ENCODE results near the gene ZDHHC18. TPM values are rescaled to one million over a fixed set of nuclear protein-coding genes. Genes with fewer than 3 reads are reported as not detected.
A peak's percentile ranks its signal among the peaks of the same experiment; 100 is the strongest.

ZDHHC18 gene
- polyA plus RNA-seq, 1 donor, result 16.2 TPM

DNA sequence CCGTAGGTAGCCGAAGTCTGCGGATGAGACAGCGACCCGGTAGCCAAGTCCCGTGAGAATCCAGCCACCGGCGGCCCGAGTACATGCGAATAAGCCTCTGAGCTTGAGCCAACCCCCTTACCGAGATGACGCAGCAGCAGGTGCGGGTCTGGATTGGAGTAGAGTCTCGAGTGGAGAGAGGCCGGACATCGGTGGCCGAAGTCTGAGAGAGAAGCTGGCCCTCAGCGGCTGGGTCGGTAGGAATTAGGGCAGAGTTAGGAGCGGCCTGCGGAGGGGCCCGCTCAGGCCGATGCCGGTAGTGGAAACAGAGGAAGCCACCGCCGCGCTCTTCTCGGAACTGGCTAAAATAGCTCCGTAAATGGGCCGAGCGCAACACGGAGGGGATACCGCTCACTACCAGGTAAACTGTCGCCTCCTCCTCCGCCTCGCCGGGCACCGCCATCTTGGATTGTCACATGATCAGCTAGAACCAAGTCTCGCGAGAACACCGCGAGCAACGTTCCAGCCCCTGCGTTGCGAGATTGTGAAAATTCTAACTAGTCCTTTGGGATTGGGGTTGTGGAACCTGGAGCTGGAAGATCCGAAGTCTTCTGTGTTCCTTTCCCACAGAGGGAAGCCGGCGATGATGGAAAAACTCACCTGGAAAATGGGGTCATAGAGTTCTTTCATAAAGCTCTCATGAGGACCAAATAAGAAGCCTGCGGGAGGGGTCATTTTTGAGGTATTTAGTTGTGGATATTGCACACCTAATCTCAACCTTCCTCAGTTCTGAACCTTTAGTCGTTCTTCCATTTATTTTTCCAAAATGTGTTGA lies 73.7 kb downstream of the ZDHHC18 start, which contains the start of gene GPATCH3:
Gene GPATCH3 (minus strand): TSS at position 467 of the 814 bp plus-strand sequence. CDS start 25 bp downstream, at position 442.
- WGBS (ENCODE audit: insufficient coverage, low lambda C conversion rate), result 20% methylated on average over 1 of the region's 50 CpGs

DNA sequence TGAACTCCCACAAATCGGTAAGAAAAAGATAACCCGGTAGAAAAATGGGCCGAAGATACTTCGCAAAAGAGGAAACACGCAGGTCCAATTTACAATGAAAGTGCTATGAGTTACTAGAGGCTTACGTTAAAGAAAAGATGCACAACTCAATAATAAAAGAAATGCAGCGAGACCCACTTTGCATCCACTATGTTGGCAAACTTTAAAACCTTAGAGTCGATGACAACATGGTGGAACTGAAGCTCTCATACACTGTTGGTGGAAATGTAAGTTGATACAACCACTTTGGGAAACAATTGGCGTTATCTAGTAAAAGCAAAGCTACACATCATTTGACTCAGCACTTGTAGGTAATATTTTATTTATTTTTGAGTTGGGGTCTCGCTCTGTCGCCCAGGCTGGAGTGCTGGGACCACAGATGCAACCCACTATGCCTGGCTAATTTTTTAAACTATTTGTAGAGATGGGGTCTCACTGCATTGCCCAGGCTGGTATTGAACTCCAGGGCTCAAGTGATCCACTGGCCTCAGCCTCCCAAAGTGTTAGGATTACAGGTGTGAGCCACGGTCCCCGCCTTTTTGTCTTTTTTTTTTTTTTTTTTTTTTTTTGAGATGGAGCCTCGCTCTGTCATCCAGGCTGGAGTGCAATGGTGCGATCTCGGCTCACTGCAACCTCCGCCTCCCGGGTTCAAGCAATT lies 74.5 kb downstream of the ZDHHC18 start:
- Histone ChIP-seq H3K4me3 (ENCODE audit: low read length) (peak overlapping the region; percentile 68), H3K9me3 (ENCODE audit: control insufficient read depth, low read depth, low read length) (no peaks in the 10 kb centered on the region), H3K27ac (ENCODE audit: low read length) (peak overlapping the region; percentile 79), H3K36me3 (ENCODE audit: control insufficient read depth, insufficient read depth, low read length) (peaks cover 15% of the 10 kb centered on the region), H3K27me3 (ENCODE audit: control insufficient read depth, insufficient read depth, low read length) (no peaks in the 10 kb centered on the region), H3K4me1 (ENCODE audit: control insufficient read depth, insufficient read depth, low read length) (peaks cover 19% of the 10 kb centered on the region)
- 34% methylated on average over 6 of the region's 18 CpGs for WGBS (ENCODE audit: insufficient coverage, low lambda C conversion rate)
- DNase-seq, result no peak

More for the DNA sequence above, 73.7 kb downstream of the ZDHHC18 start, which contains the start of gene GPATCH3:
- DNase-seq, result peak; percentile 91 to 92
- Histone ChIP-seq H3K27ac (ENCODE audit: low read length) (peak within 1 kb of the TSS; percentile 79), H3K4me1 (ENCODE audit: control insufficient read depth, insufficient read depth, low read length) (peaks cover 19% of the 10 kb centered on the region), H3K36me3 (ENCODE audit: control insufficient read depth, insufficient read depth, low read length) (peaks cover 21% of the 10 kb centered on the region), H3K9me3 (ENCODE audit: control insufficient read depth, low read depth, low read length) (no peaks in the 10 kb centered on the region), H3K4me3 (ENCODE audit: low read length) (peak within 1 kb of the TSS; percentile 68), H3K27me3 (ENCODE audit: control insufficient read depth, insufficient read depth, low read length) (no peaks in the 10 kb centered on the region)

Other genes starting within 250 kb of the ZDHHC18 start
- gene ARID1A, start 130.7 kb upstream of the ZDHHC18 start, polyA plus RNA-seq, result 64.2 TPM
- gene PIGV, start 38.7 kb upstream of the ZDHHC18 start, polyA plus RNA-seq, result 15.6 TPM
- 6.9 TPM for gene SFN, start 36.5 kb downstream of the ZDHHC18 start, polyA plus RNA-seq
- gene GPN2, start 63.6 kb downstream of the ZDHHC18 start, polyA plus RNA-seq, result 28.5 TPM
- gene GPATCH3, start 73.8 kb downstream of the ZDHHC18 start, polyA plus RNA-seq, result 14.7 TPM
- 91.2 TPM for gene NR0B2, start 87.3 kb downstream of the ZDHHC18 start, polyA plus RNA-seq
- gene NUDC, start 95.1 kb downstream of the ZDHHC18 start, polyA plus RNA-seq, result 67.8 TPM
- 20.4 TPM for gene KDF1, start 133.8 kb downstream of the ZDHHC18 start, polyA plus RNA-seq
- gene TRNP1, start 167.0 kb downstream of the ZDHHC18 start, polyA plus RNA-seq, result 16.0 TPM
- 1.5 TPM for gene TENT5B, start 186.2 kb downstream of the ZDHHC18 start, polyA plus RNA-seq

All from large intestine (tissue), 3 donors.